OCI-LY7 (cell line): ENCODE data around the gene ADAM23. TPM values are rescaled to one million over a fixed set of nuclear protein-coding genes. Genes with fewer than 3 reads are reported as not detected.

ENCODE experiments used
- BruUV-seq: library from RNA; stranded (reverse); fragments of 400-500 nt; replicated peaks from 2 replicates; lab custom pipeline; 2021; lab: Mats Ljungman, UMichigan
- CTCF ChIA-PET: fragments of 300-600 bp; sonication (Branson Sonifier 250); formaldehyde crosslinking; loops from one replicate; lab custom pipeline; 2022; ENCODE audit warnings: antibody characterized with exemption; ENCODE audit not compliant: unreplicated experiment; lab: Charles Lee
- POLR2A ChIA-PET: fragments of 300-600 bp; sonication (Branson Sonifier 250); formaldehyde crosslinking; loops from one replicate; lab custom pipeline; 2022; ENCODE audit warnings: antibody characterized with exemption; lab: Charles Lee
- DNase-seq: peaks from one replicate; pipeline ENCODE4 v3.0.0-alpha.2; 2015; ENCODE audit warnings: low spot score
- H2AFZ ChIP-seq: fragments of 200-600 bp; sonication (generic), shearing (Covaris generic); 2 replicates; pipeline ENCODE4 v1.6.1; 2014; ENCODE audit warnings: mild to moderate bottlenecking, antibody characterized with exemption, low read length, moderate library complexity
- H3K27ac ChIP-seq: fragments of 200-600 bp; sonication (generic); 2 replicates; pipeline ENCODE4 v1.5.1; 2014; ENCODE audit warnings: mixed run types, low read depth, mild to moderate bottlenecking, moderate library complexity, low read length, inconsistent platforms; ENCODE audit not compliant: poor library complexity, severe bottlenecking
- H3K36me3 ChIP-seq: fragments of 200-600 bp; sonication (generic); 2 replicates; pipeline ENCODE4 v1.6.1; 2014; ENCODE audit warnings: mild to moderate bottlenecking, antibody characterized with exemption, low read length, moderate library complexity, mixed read lengths; ENCODE audit not compliant: insufficient read depth
- H3K4me1 ChIP-seq: fragments of 200-600 bp; sonication (generic); 2 replicates; pipeline ENCODE4 v1.5.1; 2014; ENCODE audit warnings: mild to moderate bottlenecking, low read length; ENCODE audit not compliant: insufficient read depth, poor library complexity, severe bottlenecking
- H3K4me2 ChIP-seq: fragments of 200-600 bp; sonication (generic); 2 replicates; pipeline ENCODE4 v1.6.1; 2014; ENCODE audit warnings: mild to moderate bottlenecking, low read length
- H3K4me3 ChIP-seq: fragments of 200-600 bp; sonication (generic); 2 replicates; pipeline ENCODE4 v1.5.1; 2014; ENCODE audit warnings: mild to moderate bottlenecking, low read depth, low read length; ENCODE audit not compliant: poor library complexity, severe bottlenecking
- H3K79me2 ChIP-seq: fragments of 200-600 bp; sonication (generic); 2 replicates; pipeline ENCODE4 v1.6.1; 2016; ENCODE audit warnings: low read depth, mild to moderate bottlenecking, low read length, moderate library complexity, mixed read lengths; ENCODE audit not compliant: insufficient read depth
- H3K9me2 ChIP-seq: fragments of 200-600 bp; sonication (generic); 2 replicates; pipeline ENCODE4 v1.6.1; 2016; ENCODE audit warnings: mild to moderate bottlenecking, low read length, mixed read lengths; ENCODE audit not compliant: insufficient read depth
- H3K9me3 ChIP-seq: fragments of 200-600 bp; sonication (generic); 2 replicates; pipeline ENCODE4 v1.6.1; 2014; ENCODE audit warnings: mild to moderate bottlenecking, mixed run types, low read length, mixed read lengths
- H4K20me1 ChIP-seq: fragments of 200-600 bp; sonication (generic); 2 replicates; pipeline ENCODE4 v1.6.1; 2014; ENCODE audit warnings: mild to moderate bottlenecking, antibody characterized with exemption, low read length, moderate library complexity, mixed read lengths; ENCODE audit not compliant: insufficient read depth
- CTCF ChIP-seq: fragments of 200-600 bp; sonication (generic); conservative IDR thresholded peaks from 2 replicates; pipeline ENCODE4 v1.5.1; 2014; ENCODE audit warnings: mild to moderate bottlenecking, antibody characterized with exemption, low read length, moderate library complexity, mixed read lengths
- EZH2phosphoT487 ChIP-seq: fragments of 200-600 bp; sonication (generic); IDR thresholded peaks from 2 replicates; pipeline ENCODE4 v1.6.1; 2018; ENCODE audit warnings: low read depth, borderline replicate concordance, mild to moderate bottlenecking, mixed run types, antibody characterized with exemption, low read length, moderate library complexity, mixed read lengths
- intact Hi-C: fragments of 100-400 bp; cut with micrococcal nuclease; formaldehyde crosslinking; loops from one replicate; pipeline ENCODE4 v1.10.0; 2022; ENCODE audit not compliant: unreplicated experiment
- total RNA-seq, 2 experiments: library from RNA; depleted of rRNA in 1 of 2; stranded (reverse); fragments of >200 nt in 1 of 2; shearing (Covaris generic) in 1 of 2; gene quantifications; 2 replicates each; pipeline ENCODE4 v1.2.3, GENCODE V29; 2014 to 2022

The ADAM23 gene
- total RNA-seq, 2 experiments from 2014 or later: 0.53 TPM; not detected in 1

- no peaks in the 10 kb centered on the region for H4K20me1 ChIP-seq
- no peaks in the 10 kb centered on the region for H3K9me2 ChIP-seq
- ChIA-PET POLR2A (no interaction called here), CTCF (no interaction called here)
- no peak overlapping the region for H3K4me3 ChIP-seq
- no peaks in the 10 kb centered on the region for H3K9me3 ChIP-seq
- no peak overlapping the region for H2AFZ ChIP-seq
- no peak for TF ChIP-seq EZH2phosphoT487
- no peak for TF ChIP-seq CTCF
- no peaks in the 10 kb centered on the region for H3K36me3 ChIP-seq
- no peaks in the 10 kb centered on the region for H3K79me2 ChIP-seq
- BruUV-seq: no TSS peak
- H3K4me2 ChIP-seq: no peak overlapping the region
- H3K27ac ChIP-seq: no peak overlapping the region
- intact Hi-C loops: no loop called here
- DNase-seq: no peak
- H3K4me1 ChIP-seq: no peaks in the 10 kb centered on the region
Measured at GRCh38 chr2:206428783-206429182, 14.5 kb upstream of the ADAM23 start.

GRCh38 chr2:206430452-206430851, 12.9 kb upstream of the ADAM23 start:
- POLR2A ChIA-PET: interaction anchor here (0.7 kb wide), 1 partner anchor 580 kb away, joined by 3 read pairs; no protein-coding TSS in a partner anchor
- H3K36me3 ChIP-seq: no peaks in the 10 kb centered on the region
- intact Hi-C loops: no loop called here

More at GRCh38 chr2:206430452-206430851, 12.9 kb upstream of the ADAM23 start:
- Histone ChIP-seq H3K9me2 (no peaks in the 10 kb centered on the region), H4K20me1 (no peaks in the 10 kb centered on the region), H3K4me1 (no peaks in the 10 kb centered on the region), H3K9me3 (no peaks in the 10 kb centered on the region), H3K27ac (no peak overlapping the region), H3K79me2 (no peaks in the 10 kb centered on the region), H3K4me3 (no peak overlapping the region), H3K4me2 (no peak overlapping the region), H2AFZ (no peak overlapping the region)
- DNase-seq: no peak
- CTCF ChIA-PET: no interaction called here
- BruUV-seq: no TSS peak
- no peak for TF ChIP-seq EZH2phosphoT487
- no peak for TF ChIP-seq CTCF
